Left colon (tissue), 2 donors: ENCODE measurements around the gene C1orf56. TPM values are rescaled to one million over a fixed set of nuclear protein-coding genes. Genes with fewer than 3 reads are reported as not detected.

Experiments
- total RNA-seq, 2 donors: library from RNA; stranded (reverse); fragmentation: NEBNext Ultra II Directional; extraction: Animal tissue kit (Norgen Biotek cat#: 25700); gene quantifications; one replicate each; pipeline ENCODE4 v1.2.1, GENCODE V29; 2021
- donor health status: DM: no; HTN: no; CAD: no.
- donor health status: DM: yes; HTN: yes; CAD: no.

The C1orf56 gene
- total RNA-seq, 2 donors from 2014 or later: 3.0 to 4.1 TPM

Other genes starting within 250 kb of the C1orf56 start
- 10 to 100 TPM; 23.8 to 49.6 TPM for gene CTSK, start 239.5 kb upstream of the C1orf56 start, total RNA-seq
- 10 to 100 TPM; 36.9 to 43.1 TPM for gene ARNT, start 171.2 kb upstream of the C1orf56 start, total RNA-seq
- not detected for gene CTXND2, start 160.6 kb upstream of the C1orf56 start, total RNA-seq
- 10 to 100 TPM; 35.7 to 38.9 TPM for gene SETDB1, start 121.4 kb upstream of the C1orf56 start, total RNA-seq
- gene CERS2, start 72.9 kb upstream of the C1orf56 start, total RNA-seq: 100 to 1,000 TPM; 179 to 205 TPM
- gene ANXA9, start 65.5 kb upstream of the C1orf56 start, total RNA-seq: not detected
- gene MINDY1, start 40.8 kb upstream of the C1orf56 start, total RNA-seq: 10 to 100 TPM; 43.5 to 50.4 TPM
- 10 to 100 TPM; 18.9 to 19.0 TPM for gene PRUNE1, start 39.3 kb upstream of the C1orf56 start, total RNA-seq
- under 1 TPM; 0.61 to 0.75 TPM for gene BNIPL, start 11.2 kb upstream of the C1orf56 start, total RNA-seq
- 10 to 100 TPM; 65.5 to 74.4 TPM for gene CDC42SE1, start 11.9 kb downstream of the C1orf56 start, total RNA-seq
- gene MLLT11, start 12.6 kb downstream of the C1orf56 start, total RNA-seq: under 1 TPM; 0.21 to 0.81 TPM
- gene GABPB2, start 23.0 kb downstream of the C1orf56 start, total RNA-seq: 10 to 100 TPM; 14.7 to 15.8 TPM
- gene SEMA6C, start 98.9 kb downstream of the C1orf56 start, total RNA-seq: 1 to 10 TPM; 2.7 to 2.8 TPM
- 1 to 10 TPM in 1 of 2 donors, under 1 TPM in 1; 0.40 to 2.8 TPM for gene TNFAIP8L2, start 108.9 kb downstream of the C1orf56 start, total RNA-seq
- 1 to 10 TPM; 6.8 to 9.2 TPM for gene LYSMD1, start 118.2 kb downstream of the C1orf56 start, total RNA-seq
- gene SCNM1, start 118.4 kb downstream of the C1orf56 start, total RNA-seq: 10 to 100 TPM; 22.6 to 26.2 TPM
- 1 to 10 TPM; 1.2 to 1.6 TPM for gene TMOD4, start 128.2 kb downstream of the C1orf56 start, total RNA-seq
- gene VPS72, start 142.4 kb downstream of the C1orf56 start, total RNA-seq: 10 to 100 TPM; 34.4 TPM
- gene PIP5K1A, start 150.8 kb downstream of the C1orf56 start, total RNA-seq: 10 to 100 TPM; 36.2 to 49.3 TPM
- 100 to 1,000 TPM; 103 to 105 TPM for gene PSMD4, start 207.0 kb downstream of the C1orf56 start, total RNA-seq
- 10 to 100 TPM; 22.0 to 27.7 TPM for gene ZNF687, start 234.5 kb downstream of the C1orf56 start, total RNA-seq